GM12878 (cell line): ENCODE measurements around the gene STYXL1. TPM values are rescaled to one million over a fixed set of nuclear protein-coding genes. Genes with fewer than 3 reads are reported as not detected.

Experiments used
- ATAC-seq: fragments of 200-7000 bp; cut with Tn5 transposase; 3 replicates; pipeline ENCODE4 v1.9.1; 2020; ENCODE audit warnings: mild to moderate bottlenecking, moderate library complexity
- BruUV-seq: library from RNA; stranded (reverse); fragments of 400-500 nt; replicated peaks from 2 replicates; lab custom pipeline; 2021; lab: Mats Ljungman, UMichigan
- CTCF ChIA-PET: fragments of 300-600 bp; sonication (Branson Sonifier 250); formaldehyde crosslinking; extraction: SDS; loops from one replicate; lab custom pipeline; 2021; ENCODE audit warnings: inconsistent platforms; lab: Yijun Ruan, JAX
- POLR2A ChIA-PET: fragments of 350-600 bp; formaldehyde crosslinking; extraction: SDS; loops from one replicate; lab custom pipeline; 2021; ENCODE audit warnings: inconsistent platforms; lab: Charles Lee
- RAD21 ChIA-PET: fragments of 300-600 bp; sonication (Branson Sonifier 250); formaldehyde crosslinking; loops from one replicate; lab custom pipeline; 2023; ENCODE audit warnings: antibody characterized with exemption; ENCODE audit not compliant: unreplicated experiment; lab: Charles Lee
- SMC1A ChIA-PET: fragments of 300-600 bp; sonication (Branson Sonifier 250); formaldehyde crosslinking; loops from one replicate; lab custom pipeline; 2023; ENCODE audit not compliant: unreplicated experiment, uncharacterized antibody; lab: Charles Lee
- DNase-seq: peaks from one replicate; pipeline ENCODE4 v3.0.0-alpha.2; 2011; ENCODE audit warnings: low read depth, low spot score
- FAIRE-seq: peaks from 3 replicates; lab custom pipeline; 2011; peaks lifted over from hg19 to GRCh38; lab: Jason Lieb, UNC
- H2AFZ ChIP-seq: 2 replicates; pipeline ENCODE4 v1.6.0; 2011; ENCODE audit warnings: low read depth, low read length, control low read depth; ENCODE audit not compliant: control insufficient read depth
- H3K27ac ChIP-seq: 2 replicates; pipeline ENCODE4 v1.5.1; 2011; ENCODE audit warnings: control low read depth; ENCODE audit not compliant: control insufficient read depth, insufficient read depth
- H3K27me3 ChIP-seq, 2 experiments: replicated peaks in 1 of 2; 2 replicates each; pipeline versions ENCODE4 v1.6.0 to v1.6.1; 2011; ENCODE audit warnings: low read length in 1 of 2; ENCODE audit not compliant: control insufficient read depth in 2 of 2, insufficient read depth in 2 of 2
- H3K36me3 ChIP-seq, 2 experiments: 2 replicates each; pipeline ENCODE4 v1.5.1; 2011; ENCODE audit warnings: low read length in 1 of 2; ENCODE audit not compliant: control insufficient read depth in 2 of 2, insufficient read depth in 2 of 2
- H3K4me1 ChIP-seq: 2 replicates; pipeline ENCODE4 v1.6.1; 2011; ENCODE audit warnings: mild to moderate bottlenecking, low read length, moderate library complexity, mixed read lengths; ENCODE audit not compliant: control insufficient read depth, insufficient read depth
- H3K4me2 ChIP-seq: 2 replicates; pipeline ENCODE4 v1.6.0; 2011; ENCODE audit warnings: control low read depth; ENCODE audit not compliant: control insufficient read depth, insufficient read depth
- H3K4me3 ChIP-seq: fragments of 200-600 bp; sonication (generic); 2 replicates; pipeline ENCODE4 v1.5.1; 2016
- H3K79me2 ChIP-seq: 2 replicates; pipeline ENCODE4 v1.6.0; 2011; ENCODE audit warnings: low read length; ENCODE audit not compliant: control insufficient read depth, insufficient read depth
- H3K9ac ChIP-seq: 2 replicates; pipeline ENCODE4 v1.8.0; 2011; ENCODE audit warnings: low read length, control low read depth, mixed read lengths; ENCODE audit not compliant: control insufficient read depth, insufficient read depth
- H3K9me3 ChIP-seq: replicated peaks from 3 replicates; pipeline ENCODE4 v1.5.1; 2011; ENCODE audit warnings: mild to moderate bottlenecking, low read length; ENCODE audit not compliant: control insufficient read depth, insufficient read depth
- H4K20me1 ChIP-seq: 2 replicates; pipeline ENCODE4 v1.6.0; 2011; ENCODE audit not compliant: control insufficient read depth, insufficient read depth
- ATF3 ChIP-seq: IDR thresholded peaks from 2 replicates; pipeline ENCODE4 v1.6.1; 2011; ENCODE audit warnings: low read depth, mild to moderate bottlenecking, low read length, moderate library complexity, borderline replicate concordance; ENCODE audit errors: extremely low read depth
- CREM ChIP-seq: IDR thresholded peaks from 2 replicates; pipeline ENCODE4 v1.6.1; 2014; ENCODE audit warnings: antibody characterized with exemption, low read depth
- NBN ChIP-seq: fragments of 450-650 bp; IDR thresholded peaks from 2 replicates; pipeline ENCODE4 v1.6.1; 2016
- RB1 ChIP-seq: fragments of 450-650 bp; formaldehyde crosslinking; IDR thresholded peaks from 2 replicates; pipeline ENCODE4 v1.6.1; 2017; ENCODE audit warnings: mild to moderate bottlenecking, borderline replicate concordance
- RBBP5 ChIP-seq: fragments of 200-600 bp; sonication (generic); conservative IDR thresholded peaks from 2 replicates; pipeline ENCODE4 v1.6.1; 2016
- SMAD5 ChIP-seq: IDR thresholded peaks from 2 replicates; pipeline ENCODE4 v1.6.1; 2016; ENCODE audit warnings: antibody characterized with exemption, low read depth
- USF1 ChIP-seq: IDR thresholded peaks from 2 replicates; pipeline ENCODE4 v1.6.1; 2011; ENCODE audit warnings: borderline replicate concordance, low read depth, mild to moderate bottlenecking, moderate library complexity, mixed read lengths, low read length; ENCODE audit not compliant: insufficient read depth; ENCODE audit errors: extremely low read length
- USF2 ChIP-seq: IDR thresholded peaks from 2 replicates; pipeline ENCODE4 v1.6.1; 2011; ENCODE audit warnings: low read depth, low read length, improper control_type of control experiment, borderline replicate concordance
- WGBS: methylation state at CpG from one replicate; pipeline ENCODE4 v1.1.6; 2016; ENCODE audit warnings: low lambda C conversion rate; ENCODE audit not compliant: insufficient replicate concordance, insufficient coverage; ENCODE audit errors: missing lambda C conversion rate; 5-methylcytosine and 5-hydroxymethylcytosine counted together
- in situ Hi-C: fragments of 300-500 bp; cut with MboI; formaldehyde crosslinking; loops from 9 replicates; pipeline ENCODE4 v1.14.3; 2018; ENCODE audit warnings: mixed read lengths
- intact Hi-C: fragments of 100-400 bp; cut with micrococcal nuclease; formaldehyde crosslinking; loops from one replicate; pipeline ENCODE4 v1.14.2; 2022; ENCODE audit not compliant: unreplicated experiment
- polyA plus RNA-seq, 11 experiments: library from polyadenylated mRNA; depleted of rRNA in 4 of 11; unstranded in 6 of 11; stranded (reverse) in 5 of 11; fragments of >200 nt; fragmentation: Nextera tagmentation in 4 of 11; fragmentation: Illumina TruSeq in 1 of 11; extraction: Ambion mirVana in 4 of 11; extraction: Trizol in 1 of 11; gene quantifications; 1 replicate in 1 of 11; 2 replicates in 10 of 11; pipeline versions ENCODE4 v1.2.1 to v1.2.3, GENCODE V29; 2011 to 2016; ENCODE audit warnings: inconsistent platforms in 2 of 11, missing spikeins in 2 of 11, low read depth in 1 of 11
- total RNA-seq, 4 experiments: library from RNA; depleted of rRNA in 3 of 4; stranded (reverse); fragments of >200 nt in 3 of 4; fragmentation: Illumina TruSeq in 1 of 4; extraction: Trizol in 1 of 4; gene quantifications; 2 replicates each; pipeline versions ENCODE4 v1.2.1 to v1.2.3, GENCODE V29; 2013 to 2021
- TF ChIP-seq, protein P1 (sequence below): fragments of 450-650 bp; IDR thresholded peaks from 2 replicates; pipeline ENCODE4 v1.6.1; 2016; ENCODE audit warnings: mild to moderate bottlenecking
- TF ChIP-seq, protein P2 (sequence below): fragments of 450-650 bp; formaldehyde crosslinking; IDR thresholded peaks from 2 replicates; pipeline ENCODE4 v1.5.0; 2022; ENCODE audit warnings: mild to moderate bottlenecking, missing genetic modification characterization

Gene STYXL1
- total and polyA plus RNA-seq, 10 of the 15 experiments (the other 5 are each of a cell fraction or from before 2014, with no cell fraction given) = 18.4 to 65.9 (median 40.7) TPM

- Histone ChIP-seq H3K4me3 (no peak overlapping the region), H3K9ac (no peak overlapping the region), H3K36me3 (peaks cover 3 to 13% of the 10 kb centered on the region in 2 experiments; a peak in 3 of 4 replicates), H3K9me3 (no peaks in the 10 kb centered on the region), H2AFZ (no peak overlapping the region), H3K4me1 (no peaks in the 10 kb centered on the region; the same call in 1 of the 2 replicates), H3K4me2 (no peak overlapping the region), H3K27me3 (no peaks in the 10 kb centered on the region), H4K20me1 (no peaks in the 10 kb centered on the region), H3K27ac (no peak overlapping the region), H3K79me2 (no peaks in the 10 kb centered on the region)
- 93% methylated on average over 20 of the region's 30 CpGs for WGBS
- BruUV-seq = no TSS peak
- CTCF ChIA-PET = no interaction called here
- FAIRE-seq = no peak
- no peak for DNase-seq
- SMC1A ChIA-PET = no interaction called here
- RAD21 ChIA-PET = no interaction called here
- in situ Hi-C loops (no loop called here), intact Hi-C loops (no loop called here)
- POLR2A ChIA-PET = no interaction called here
- ATAC-seq = no peak
- TF ChIP-seq NBN (no peak), SMAD5 (no peak), RBBP5 (no peak), RB1 (no peak), CREM (no peak), USF2 (no peak), USF1 (no peak), ATF3 (no peak)
- TF ChIP-seq, protein P1, sequence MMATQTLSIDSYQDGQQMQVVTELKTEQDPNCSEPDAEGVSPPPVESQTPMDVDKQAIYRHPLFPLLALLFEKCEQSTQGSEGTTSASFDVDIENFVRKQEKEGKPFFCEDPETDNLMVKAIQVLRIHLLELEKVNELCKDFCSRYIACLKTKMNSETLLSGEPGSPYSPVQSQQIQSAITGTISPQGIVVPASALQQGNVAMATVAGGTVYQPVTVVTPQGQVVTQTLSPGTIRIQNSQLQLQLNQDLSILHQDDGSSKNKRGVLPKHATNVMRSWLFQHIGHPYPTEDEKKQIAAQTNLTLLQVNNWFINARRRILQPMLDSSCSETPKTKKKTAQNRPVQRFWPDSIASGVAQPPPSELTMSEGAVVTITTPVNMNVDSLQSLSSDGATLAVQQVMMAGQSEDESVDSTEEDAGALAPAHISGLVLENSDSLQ = no peak
- TF ChIP-seq, protein P2, sequence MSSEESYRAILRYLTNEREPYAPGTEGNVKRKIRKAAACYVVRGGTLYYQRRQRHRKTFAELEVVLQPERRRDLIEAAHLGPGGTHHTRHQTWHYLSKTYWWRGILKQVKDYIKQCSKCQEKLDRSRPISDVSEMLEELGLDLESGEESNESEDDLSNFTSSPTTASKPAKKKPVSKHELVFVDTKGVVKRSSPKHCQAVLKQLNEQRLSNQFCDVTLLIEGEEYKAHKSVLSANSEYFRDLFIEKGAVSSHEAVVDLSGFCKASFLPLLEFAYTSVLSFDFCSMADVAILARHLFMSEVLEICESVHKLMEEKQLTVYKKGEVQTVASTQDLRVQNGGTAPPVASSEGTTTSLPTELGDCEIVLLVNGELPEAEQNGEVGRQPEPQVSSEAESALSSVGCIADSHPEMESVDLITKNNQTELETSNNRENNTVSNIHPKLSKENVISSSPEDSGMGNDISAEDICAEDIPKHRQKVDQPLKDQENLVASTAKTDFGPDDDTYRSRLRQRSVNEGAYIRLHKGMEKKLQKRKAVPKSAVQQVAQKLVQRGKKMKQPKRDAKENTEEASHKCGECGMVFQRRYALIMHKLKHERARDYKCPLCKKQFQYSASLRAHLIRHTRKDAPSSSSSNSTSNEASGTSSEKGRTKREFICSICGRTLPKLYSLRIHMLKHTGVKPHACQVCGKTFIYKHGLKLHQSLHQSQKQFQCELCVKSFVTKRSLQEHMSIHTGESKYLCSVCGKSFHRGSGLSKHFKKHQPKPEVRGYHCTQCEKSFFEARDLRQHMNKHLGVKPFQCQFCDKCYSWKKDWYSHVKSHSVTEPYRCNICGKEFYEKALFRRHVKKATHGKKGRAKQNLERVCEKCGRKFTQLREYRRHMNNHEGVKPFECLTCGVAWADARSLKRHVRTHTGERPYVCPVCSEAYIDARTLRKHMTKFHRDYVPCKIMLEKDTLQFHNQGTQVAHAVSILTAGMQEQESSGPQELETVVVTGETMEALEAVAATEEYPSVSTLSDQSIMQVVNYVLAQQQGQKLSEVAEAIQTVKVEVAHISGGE (CRISPR knock-in tag) = no peak
Observed at GRCh38 chr7:75987805-75988567, 59.8 kb downstream of the STYXL1 start.
